ENCODE data around the gene LDLRAP1. TPM values are rescaled to one million over a fixed set of nuclear protein-coding genes. Genes with fewer than 3 reads are reported as not detected.

Gene LDLRAP1
- total RNA-seq, 1 experiment from 2014 or later = 16.3 TPM

DNA sequence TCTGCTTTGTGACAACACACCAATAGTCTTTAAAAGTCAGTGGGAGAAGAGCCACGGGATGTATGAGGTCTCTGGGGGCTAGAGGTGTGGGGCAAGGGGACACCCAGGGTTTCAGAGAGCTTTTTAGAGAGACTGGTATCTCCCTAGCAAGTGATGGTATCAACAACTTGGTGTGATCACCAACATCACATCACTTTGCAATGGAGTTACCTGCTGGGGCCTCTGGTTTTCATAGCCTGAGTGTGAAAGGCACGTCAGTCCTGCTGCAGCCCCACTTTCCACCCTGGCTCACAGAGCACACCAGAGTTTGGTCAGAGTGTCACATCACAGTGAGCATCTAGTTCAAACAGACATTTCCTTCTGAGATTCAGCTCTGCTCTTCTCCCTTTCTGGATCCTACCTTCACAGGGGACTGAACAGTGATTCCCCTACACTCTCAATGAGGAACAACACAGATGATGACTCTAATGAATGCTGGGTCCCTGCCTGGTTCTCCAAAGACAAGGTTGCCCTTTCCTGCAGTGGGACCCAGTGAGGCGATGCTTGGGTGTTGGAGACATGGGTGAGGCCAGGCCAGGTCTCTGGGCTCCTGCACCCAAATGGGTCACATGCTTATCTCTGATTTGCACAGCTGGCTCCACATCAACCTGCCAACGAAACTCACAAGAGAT, 71.2 kb downstream of the LDLRAP1 start (continued):
- TF ChIP-seq, protein P1, sequence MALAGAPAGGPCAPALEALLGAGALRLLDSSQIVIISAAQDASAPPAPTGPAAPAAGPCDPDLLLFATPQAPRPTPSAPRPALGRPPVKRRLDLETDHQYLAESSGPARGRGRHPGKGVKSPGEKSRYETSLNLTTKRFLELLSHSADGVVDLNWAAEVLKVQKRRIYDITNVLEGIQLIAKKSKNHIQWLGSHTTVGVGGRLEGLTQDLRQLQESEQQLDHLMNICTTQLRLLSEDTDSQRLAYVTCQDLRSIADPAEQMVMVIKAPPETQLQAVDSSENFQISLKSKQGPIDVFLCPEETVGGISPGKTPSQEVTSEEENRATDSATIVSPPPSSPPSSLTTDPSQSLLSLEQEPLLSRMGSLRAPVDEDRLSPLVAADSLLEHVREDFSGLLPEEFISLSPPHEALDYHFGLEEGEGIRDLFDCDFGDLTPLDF (CRISPR knock-in tag; IDR thresholded peaks at IDR 0.05) = no peak
- TF ChIP-seq, protein P2, sequence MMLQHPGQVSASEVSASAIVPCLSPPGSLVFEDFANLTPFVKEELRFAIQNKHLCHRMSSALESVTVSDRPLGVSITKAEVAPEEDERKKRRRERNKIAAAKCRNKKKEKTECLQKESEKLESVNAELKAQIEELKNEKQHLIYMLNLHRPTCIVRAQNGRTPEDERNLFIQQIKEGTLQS (CRISPR knock-in tag; conservative IDR thresholded peaks at IDR 0.05) = no peak
- TF ChIP-seq, protein P3, sequence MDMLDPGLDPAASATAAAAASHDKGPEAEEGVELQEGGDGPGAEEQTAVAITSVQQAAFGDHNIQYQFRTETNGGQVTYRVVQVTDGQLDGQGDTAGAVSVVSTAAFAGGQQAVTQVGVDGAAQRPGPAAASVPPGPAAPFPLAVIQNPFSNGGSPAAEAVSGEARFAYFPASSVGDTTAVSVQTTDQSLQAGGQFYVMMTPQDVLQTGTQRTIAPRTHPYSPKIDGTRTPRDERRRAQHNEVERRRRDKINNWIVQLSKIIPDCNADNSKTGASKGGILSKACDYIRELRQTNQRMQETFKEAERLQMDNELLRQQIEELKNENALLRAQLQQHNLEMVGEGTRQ (CRISPR knock-in tag; IDR thresholded peaks at IDR 0.05) = no peak

DNA sequence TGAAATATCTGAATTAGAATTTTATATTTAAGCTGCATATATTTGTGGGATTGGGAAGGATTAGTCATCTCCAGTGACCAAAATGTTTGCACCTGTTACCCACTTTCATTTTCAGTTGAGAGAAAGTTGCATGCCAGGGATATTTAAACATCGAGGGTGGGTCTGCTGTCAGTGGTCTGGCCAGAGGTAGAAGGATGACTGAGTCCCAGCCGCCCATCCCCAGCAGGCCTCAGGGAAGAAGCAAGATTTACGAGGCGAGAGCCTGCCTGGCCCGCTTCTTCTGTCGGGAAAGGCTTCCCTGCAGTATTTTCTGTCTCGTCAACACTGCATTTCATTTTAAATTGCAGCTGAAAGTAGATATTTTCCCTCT, 71.8 kb downstream of the LDLRAP1 start:
- POLR2A ChIA-PET = no interaction called here
- peak overlapping the region; percentile 72 for H3K4me3 Mint-ChIP-seq
- H3K36me3 Mint-ChIP-seq = no peaks in the 10 kb centered on the region
- peaks cover 26% of the 10 kb centered on the region for H3K4me1 Mint-ChIP-seq
- H3K27ac Mint-ChIP-seq = no peak overlapping the region
- H3K9me3 Mint-ChIP-seq = no peaks in the 10 kb centered on the region
- TF ChIP-seq, protein P4, sequence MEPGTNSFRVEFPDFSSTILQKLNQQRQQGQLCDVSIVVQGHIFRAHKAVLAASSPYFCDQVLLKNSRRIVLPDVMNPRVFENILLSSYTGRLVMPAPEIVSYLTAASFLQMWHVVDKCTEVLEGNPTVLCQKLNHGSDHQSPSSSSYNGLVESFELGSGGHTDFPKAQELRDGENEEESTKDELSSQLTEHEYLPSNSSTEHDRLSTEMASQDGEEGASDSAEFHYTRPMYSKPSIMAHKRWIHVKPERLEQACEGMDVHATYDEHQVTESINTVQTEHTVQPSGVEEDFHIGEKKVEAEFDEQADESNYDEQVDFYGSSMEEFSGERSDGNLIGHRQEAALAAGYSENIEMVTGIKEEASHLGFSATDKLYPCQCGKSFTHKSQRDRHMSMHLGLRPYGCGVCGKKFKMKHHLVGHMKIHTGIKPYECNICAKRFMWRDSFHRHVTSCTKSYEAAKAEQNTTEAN (CRISPR knock-in tag; IDR thresholded peaks at IDR 0.05) = no peak
- TF ChIP-seq TEAD1 (CRISPR knock-in tag; IDR thresholded peaks at IDR 0.05) (no peak), ZNF232 (CRISPR knock-in tag; IDR thresholded peaks at IDR 0.05) (no peak), ZNF396 (CRISPR knock-in tag; IDR thresholded peaks at IDR 0.05; ENCODE audit: borderline replicate concordance) (no peak), CREB1 (CRISPR knock-in tag; IDR thresholded peaks at IDR 0.05) (no peak), ZNF121 (CRISPR knock-in tag; IDR thresholded peaks at IDR 0.05) (no peak), NFATC4 (CRISPR knock-in tag; IDR thresholded peaks at IDR 0.05) (no peak)
- TF ChIP-seq, protein P5, sequence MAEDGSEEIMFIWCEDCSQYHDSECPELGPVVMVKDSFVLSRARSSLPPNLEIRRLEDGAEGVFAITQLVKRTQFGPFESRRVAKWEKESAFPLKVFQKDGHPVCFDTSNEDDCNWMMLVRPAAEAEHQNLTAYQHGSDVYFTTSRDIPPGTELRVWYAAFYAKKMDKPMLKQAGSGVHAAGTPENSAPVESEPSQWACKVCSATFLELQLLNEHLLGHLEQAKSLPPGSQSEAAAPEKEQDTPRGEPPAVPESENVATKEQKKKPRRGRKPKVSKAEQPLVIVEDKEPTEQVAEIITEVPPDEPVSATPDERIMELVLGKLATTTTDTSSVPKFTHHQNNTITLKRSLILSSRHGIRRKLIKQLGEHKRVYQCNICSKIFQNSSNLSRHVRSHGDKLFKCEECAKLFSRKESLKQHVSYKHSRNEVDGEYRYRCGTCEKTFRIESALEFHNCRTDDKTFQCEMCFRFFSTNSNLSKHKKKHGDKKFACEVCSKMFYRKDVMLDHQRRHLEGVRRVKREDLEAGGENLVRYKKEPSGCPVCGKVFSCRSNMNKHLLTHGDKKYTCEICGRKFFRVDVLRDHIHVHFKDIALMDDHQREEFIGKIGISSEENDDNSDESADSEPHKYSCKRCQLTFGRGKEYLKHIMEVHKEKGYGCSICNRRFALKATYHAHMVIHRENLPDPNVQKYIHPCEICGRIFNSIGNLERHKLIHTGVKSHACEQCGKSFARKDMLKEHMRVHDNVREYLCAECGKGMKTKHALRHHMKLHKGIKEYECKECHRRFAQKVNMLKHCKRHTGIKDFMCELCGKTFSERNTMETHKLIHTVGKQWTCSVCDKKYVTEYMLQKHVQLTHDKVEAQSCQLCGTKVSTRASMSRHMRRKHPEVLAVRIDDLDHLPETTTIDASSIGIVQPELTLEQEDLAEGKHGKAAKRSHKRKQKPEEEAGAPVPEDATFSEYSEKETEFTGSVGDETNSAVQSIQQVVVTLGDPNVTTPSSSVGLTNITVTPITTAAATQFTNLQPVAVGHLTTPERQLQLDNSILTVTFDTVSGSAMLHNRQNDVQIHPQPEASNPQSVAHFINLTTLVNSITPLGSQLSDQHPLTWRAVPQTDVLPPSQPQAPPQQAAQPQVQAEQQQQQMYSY (CRISPR knock-in tag; IDR thresholded peaks at IDR 0.05) = no peak
- TF ChIP-seq, protein P6, sequence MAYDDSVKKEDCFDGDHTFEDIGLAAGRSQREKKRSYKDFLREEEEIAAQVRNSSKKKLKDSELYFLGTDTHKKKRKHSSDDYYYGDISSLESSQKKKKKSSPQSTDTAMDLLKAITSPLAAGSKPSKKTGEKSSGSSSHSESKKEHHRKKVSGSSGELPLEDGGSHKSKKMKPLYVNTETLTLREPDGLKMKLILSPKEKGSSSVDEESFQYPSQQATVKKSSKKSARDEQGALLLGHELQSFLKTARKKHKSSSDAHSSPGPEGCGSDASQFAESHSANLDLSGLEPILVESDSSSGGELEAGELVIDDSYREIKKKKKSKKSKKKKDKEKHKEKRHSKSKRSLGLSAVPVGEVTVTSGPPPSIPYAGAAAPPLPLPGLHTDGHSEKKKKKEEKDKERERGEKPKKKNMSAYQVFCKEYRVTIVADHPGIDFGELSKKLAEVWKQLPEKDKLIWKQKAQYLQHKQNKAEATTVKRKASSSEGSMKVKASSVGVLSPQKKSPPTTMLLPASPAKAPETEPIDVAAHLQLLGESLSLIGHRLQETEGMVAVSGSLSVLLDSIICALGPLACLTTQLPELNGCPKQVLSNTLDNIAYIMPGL (CRISPR knock-in tag; IDR thresholded peaks at IDR 0.05) = no peak
- no peak for ATAC-seq
- peaks cover 44% of the 10 kb centered on the region for H3K27me3 Mint-ChIP-seq (ENCODE audit: low read depth)
- DNase-seq (ENCODE audit: low spot score) = no peak
- CTCF ChIA-PET = interaction anchor here (0.9 to 1.7 kb wide), 3 partner anchors 80 to 111 kb away, joined by 3 to 11 read pairs (median 4); no protein-coding TSS in a partner anchor

DNA sequence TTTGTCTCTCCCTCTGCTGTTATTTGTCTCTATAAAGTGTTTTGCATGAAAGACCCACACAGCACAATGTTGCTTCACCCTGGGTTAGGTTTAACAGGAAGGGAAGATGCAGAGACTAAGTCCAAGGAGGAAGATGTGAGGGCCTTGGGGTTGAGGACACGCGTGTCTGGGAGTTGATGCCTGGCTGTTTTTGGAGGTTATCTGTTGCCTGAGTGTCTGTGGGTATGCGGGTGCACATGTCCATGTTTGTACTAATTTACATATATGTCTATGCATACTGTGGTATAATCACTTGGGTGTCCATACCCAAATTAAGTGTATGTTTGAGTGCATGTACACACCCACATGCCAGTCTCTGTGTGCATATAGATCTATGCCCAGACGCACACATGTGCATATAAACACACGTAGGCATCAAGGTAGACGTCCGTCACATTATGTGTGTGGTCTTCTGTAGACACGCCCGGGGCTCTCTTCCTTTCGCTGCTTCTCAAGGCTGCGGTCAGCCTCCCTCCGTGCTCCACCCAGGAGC, 72.2 kb downstream of the LDLRAP1 start:
- H3K9me3 Mint-ChIP-seq = no peaks in the 10 kb centered on the region
- peaks cover 28% of the 10 kb centered on the region for H3K4me1 Mint-ChIP-seq
- no peak for TF ChIP-seq TEAD4 (CRISPR knock-in tag; IDR thresholded peaks at IDR 0.05)
- CTCF ChIA-PET = interaction anchor here (0.7 to 4.5 kb wide), 12 partner anchors 9 to 195 kb away, joined by 3 to 43 read pairs (median 4); partner anchors contain the start of gene SELENON
- ATAC-seq (no peak), DNase-seq (ENCODE audit: low spot score) (no peak)
- peak overlapping the region; percentile 72 for H3K4me3 Mint-ChIP-seq
- no peak overlapping the region for H3K27ac Mint-ChIP-seq
- H3K27me3 Mint-ChIP-seq (ENCODE audit: low read depth) = peaks cover 44% of the 10 kb centered on the region
- POLR2A ChIA-PET = interaction anchor here (1.1 kb wide), 1 partner anchor 195 kb away, joined by 3 read pairs; no protein-coding TSS in a partner anchor
- H3K36me3 Mint-ChIP-seq = no peaks in the 10 kb centered on the region

All from WTC11 (cell line).